GM12878 (cell line): ENCODE results near the gene PVRIG. TPM values are rescaled to one million over a fixed set of nuclear protein-coding genes. Genes with fewer than 3 reads are reported as not detected.

ENCODE experiments used
- ATAC-seq: fragments of 200-7000 bp; cut with Tn5 transposase; 3 replicates; pipeline ENCODE4 v1.9.1; 2020; ENCODE audit warnings: mild to moderate bottlenecking, moderate library complexity
- BruUV-seq: library from RNA; stranded (reverse); fragments of 400-500 nt; replicated peaks from 2 replicates; lab custom pipeline; 2021; lab: Mats Ljungman, UMichigan
- CTCF ChIA-PET: fragments of 300-600 bp; sonication (Branson Sonifier 250); formaldehyde crosslinking; extraction: SDS; loops from one replicate; lab custom pipeline; 2021; ENCODE audit warnings: inconsistent platforms; lab: Yijun Ruan, JAX
- POLR2A ChIA-PET: fragments of 350-600 bp; formaldehyde crosslinking; extraction: SDS; loops from one replicate; lab custom pipeline; 2021; ENCODE audit warnings: inconsistent platforms; lab: Charles Lee
- RAD21 ChIA-PET: fragments of 300-600 bp; sonication (Branson Sonifier 250); formaldehyde crosslinking; loops from one replicate; lab custom pipeline; 2023; ENCODE audit warnings: antibody characterized with exemption; ENCODE audit not compliant: unreplicated experiment; lab: Charles Lee
- SMC1A ChIA-PET: fragments of 300-600 bp; sonication (Branson Sonifier 250); formaldehyde crosslinking; loops from one replicate; lab custom pipeline; 2023; ENCODE audit not compliant: unreplicated experiment, uncharacterized antibody; lab: Charles Lee
- DNase-seq: peaks from one replicate; pipeline ENCODE4 v3.0.0-alpha.2; 2011; ENCODE audit warnings: low read depth, low spot score
- FAIRE-seq: peaks from 3 replicates; lab custom pipeline; 2011; peaks lifted over from hg19 to GRCh38; lab: Jason Lieb, UNC
- H2AFZ ChIP-seq: 2 replicates; pipeline ENCODE4 v1.6.0; 2011; ENCODE audit warnings: low read depth, low read length, control low read depth; ENCODE audit not compliant: control insufficient read depth
- H3K27ac ChIP-seq: 2 replicates; pipeline ENCODE4 v1.5.1; 2011; ENCODE audit warnings: control low read depth; ENCODE audit not compliant: control insufficient read depth, insufficient read depth
- H3K27me3 ChIP-seq, 2 experiments: replicated peaks in 1 of 2; 2 replicates each; pipeline versions ENCODE4 v1.6.0 to v1.6.1; 2011; ENCODE audit warnings: low read length in 1 of 2; ENCODE audit not compliant: control insufficient read depth in 2 of 2, insufficient read depth in 2 of 2
- H3K36me3 ChIP-seq, 2 experiments: 2 replicates each; pipeline ENCODE4 v1.5.1; 2011; ENCODE audit warnings: low read length in 1 of 2; ENCODE audit not compliant: control insufficient read depth in 2 of 2, insufficient read depth in 2 of 2
- H3K4me1 ChIP-seq: 2 replicates; pipeline ENCODE4 v1.6.1; 2011; ENCODE audit warnings: mild to moderate bottlenecking, low read length, moderate library complexity, mixed read lengths; ENCODE audit not compliant: control insufficient read depth, insufficient read depth
- H3K4me2 ChIP-seq: 2 replicates; pipeline ENCODE4 v1.6.0; 2011; ENCODE audit warnings: control low read depth; ENCODE audit not compliant: control insufficient read depth, insufficient read depth
- H3K4me3 ChIP-seq: fragments of 200-600 bp; sonication (generic); 2 replicates; pipeline ENCODE4 v1.5.1; 2016
- H3K79me2 ChIP-seq: 2 replicates; pipeline ENCODE4 v1.6.0; 2011; ENCODE audit warnings: low read length; ENCODE audit not compliant: control insufficient read depth, insufficient read depth
- H3K9ac ChIP-seq: 2 replicates; pipeline ENCODE4 v1.8.0; 2011; ENCODE audit warnings: low read length, control low read depth, mixed read lengths; ENCODE audit not compliant: control insufficient read depth, insufficient read depth
- H3K9me3 ChIP-seq: replicated peaks from 3 replicates; pipeline ENCODE4 v1.5.1; 2011; ENCODE audit warnings: mild to moderate bottlenecking, low read length; ENCODE audit not compliant: control insufficient read depth, insufficient read depth
- H4K20me1 ChIP-seq: 2 replicates; pipeline ENCODE4 v1.6.0; 2011; ENCODE audit not compliant: control insufficient read depth, insufficient read depth
- ASH2L ChIP-seq: fragments of 300-600, 200-600 bp; sonication (generic); IDR thresholded peaks from 2 replicates; pipeline ENCODE4 v1.6.1; 2017; ENCODE audit warnings: low read depth, mild to moderate bottlenecking, borderline replicate concordance
- ATF3 ChIP-seq: IDR thresholded peaks from 2 replicates; pipeline ENCODE4 v1.6.1; 2011; ENCODE audit warnings: low read depth, mild to moderate bottlenecking, low read length, moderate library complexity, borderline replicate concordance; ENCODE audit errors: extremely low read depth
- JUNB ChIP-seq: IDR thresholded peaks from 2 replicates; pipeline ENCODE4 v1.6.1; 2016; ENCODE audit warnings: antibody characterized with exemption, mild to moderate bottlenecking
- MTA2 ChIP-seq: fragments of 450-650 bp; IDR thresholded peaks from 2 replicates; pipeline ENCODE4 v1.6.1; 2016; ENCODE audit warnings: low read depth, mild to moderate bottlenecking, moderate library complexity
- NFIC ChIP-seq: IDR thresholded peaks from 2 replicates; pipeline ENCODE4 v1.6.1; 2012; ENCODE audit warnings: low read depth, mild to moderate bottlenecking, inconsistent platforms, low read length, moderate library complexity
- NR2C1 ChIP-seq: fragments of 450-650 bp; IDR thresholded peaks from 2 replicates; pipeline ENCODE4 v1.6.1; 2017; ENCODE audit warnings: antibody characterized with exemption, mild to moderate bottlenecking, moderate library complexity
- SMAD1 ChIP-seq: fragments of 450-650 bp; IDR thresholded peaks from 2 replicates; pipeline ENCODE4 v1.6.1; 2018; ENCODE audit warnings: mild to moderate bottlenecking, low read depth; ENCODE audit not compliant: partially characterized antibody
- SPI1 ChIP-seq: IDR thresholded peaks from 2 replicates; pipeline ENCODE4 v1.6.1; 2011; ENCODE audit warnings: low read depth, mild to moderate bottlenecking, low read length, moderate library complexity, borderline replicate concordance; ENCODE audit not compliant: insufficient read depth
- SRF ChIP-seq, 2 experiments: IDR thresholded peaks; 2 replicates each; pipeline ENCODE4 v1.6.1; 2011; ENCODE audit warnings: low read depth in 2 of 2, low read length in 2 of 2, mild to moderate bottlenecking in 1 of 2, moderate library complexity in 1 of 2
- STAT1 ChIP-seq: fragments of 450-650 bp; conservative IDR thresholded peaks from 2 replicates; pipeline ENCODE4 v1.6.1; 2014; ENCODE audit warnings: antibody characterized with exemption, mild to moderate bottlenecking
- TCF3 ChIP-seq: IDR thresholded peaks from 2 replicates; pipeline ENCODE4 v1.6.1; 2012; ENCODE audit warnings: low read depth, mild to moderate bottlenecking, low read length, borderline replicate concordance; ENCODE audit not compliant: insufficient read depth
- USF2 ChIP-seq: IDR thresholded peaks from 2 replicates; pipeline ENCODE4 v1.6.1; 2011; ENCODE audit warnings: low read depth, low read length, improper control_type of control experiment, borderline replicate concordance
- ZBTB4 ChIP-seq: fragments of 450-650 bp; formaldehyde crosslinking; IDR thresholded peaks from 2 replicates; pipeline ENCODE4 v1.4.0; 2022; ENCODE audit warnings: mild to moderate bottlenecking, moderate library complexity
- ZNF207 ChIP-seq: fragments of 450-650 bp; IDR thresholded peaks from 2 replicates; pipeline ENCODE4 v1.6.1; 2014; ENCODE audit warnings: antibody characterized with exemption, mild to moderate bottlenecking, borderline replicate concordance
- ZNF24 ChIP-seq: fragments of 450-650 bp; IDR thresholded peaks from 2 replicates; pipeline ENCODE4 v1.6.1; 2017; ENCODE audit warnings: antibody characterized with exemption, mild to moderate bottlenecking
- WGBS: methylation state at CpG from one replicate; pipeline ENCODE4 v1.1.6; 2016; ENCODE audit warnings: low lambda C conversion rate; ENCODE audit not compliant: insufficient replicate concordance, insufficient coverage; ENCODE audit errors: missing lambda C conversion rate; 5-methylcytosine and 5-hydroxymethylcytosine counted together
- in situ Hi-C: fragments of 300-500 bp; cut with MboI; formaldehyde crosslinking; loops from 9 replicates; pipeline ENCODE4 v1.14.3; 2018; ENCODE audit warnings: mixed read lengths
- intact Hi-C: fragments of 100-400 bp; cut with micrococcal nuclease; formaldehyde crosslinking; loops from one replicate; pipeline ENCODE4 v1.14.2; 2022; ENCODE audit not compliant: unreplicated experiment
- polyA plus RNA-seq, 11 experiments: library from polyadenylated mRNA; depleted of rRNA in 4 of 11; unstranded in 6 of 11; stranded (reverse) in 5 of 11; fragments of >200 nt; fragmentation: Nextera tagmentation in 4 of 11; fragmentation: Illumina TruSeq in 1 of 11; extraction: Ambion mirVana in 4 of 11; extraction: Trizol in 1 of 11; gene quantifications; 1 replicate in 1 of 11; 2 replicates in 10 of 11; pipeline versions ENCODE4 v1.2.1 to v1.2.3, GENCODE V29; 2011 to 2016; ENCODE audit warnings: inconsistent platforms in 2 of 11, missing spikeins in 2 of 11, low read depth in 1 of 11
- total RNA-seq, 4 experiments: library from RNA; depleted of rRNA in 3 of 4; stranded (reverse); fragments of >200 nt in 3 of 4; fragmentation: Illumina TruSeq in 1 of 4; extraction: Trizol in 1 of 4; gene quantifications; 2 replicates each; pipeline versions ENCODE4 v1.2.1 to v1.2.3, GENCODE V29; 2013 to 2021
- TF ChIP-seq, protein P1 (sequence below): fragments of 150-350 bp; IDR thresholded peaks from 2 replicates; pipeline ENCODE4 v1.6.1; 2016; ENCODE audit warnings: low read depth, low read length

The PVRIG gene
- total and polyA plus RNA-seq, 10 of the 15 experiments (the other 5 are each of a cell fraction or from before 2014, with no cell fraction given), result 1.3 to 44.0 (median 17.9) TPM

- POLR2A ChIA-PET, result no interaction called here
- no TSS peak for BruUV-seq
- SMC1A ChIA-PET, result no interaction called here
- WGBS, result 85% methylated on average over 9 of the region's 10 CpGs
- FAIRE-seq (no peak), ATAC-seq (no peak), DNase-seq (no peak)
- TF ChIP-seq ASH2L (no peak), ATF3 (no peak), SPI1 (no peak), ZNF207 (no peak), STAT1 (no peak), ZNF24 (no peak), NFIC (no peak), NR2C1 (no peak), MTA2 (no peak), TCF3 (no peak), SMAD1 (no peak), SRF (IDR thresholded peaks at IDR 0.05; ENCODE audit: low read depth in 2 of 2, low read length in 2 of 2) (no peak), USF2 (no peak), JUNB (no peak), ZBTB4 (CRISPR knock-in tag) (no peak)
- TF ChIP-seq, protein P1, sequence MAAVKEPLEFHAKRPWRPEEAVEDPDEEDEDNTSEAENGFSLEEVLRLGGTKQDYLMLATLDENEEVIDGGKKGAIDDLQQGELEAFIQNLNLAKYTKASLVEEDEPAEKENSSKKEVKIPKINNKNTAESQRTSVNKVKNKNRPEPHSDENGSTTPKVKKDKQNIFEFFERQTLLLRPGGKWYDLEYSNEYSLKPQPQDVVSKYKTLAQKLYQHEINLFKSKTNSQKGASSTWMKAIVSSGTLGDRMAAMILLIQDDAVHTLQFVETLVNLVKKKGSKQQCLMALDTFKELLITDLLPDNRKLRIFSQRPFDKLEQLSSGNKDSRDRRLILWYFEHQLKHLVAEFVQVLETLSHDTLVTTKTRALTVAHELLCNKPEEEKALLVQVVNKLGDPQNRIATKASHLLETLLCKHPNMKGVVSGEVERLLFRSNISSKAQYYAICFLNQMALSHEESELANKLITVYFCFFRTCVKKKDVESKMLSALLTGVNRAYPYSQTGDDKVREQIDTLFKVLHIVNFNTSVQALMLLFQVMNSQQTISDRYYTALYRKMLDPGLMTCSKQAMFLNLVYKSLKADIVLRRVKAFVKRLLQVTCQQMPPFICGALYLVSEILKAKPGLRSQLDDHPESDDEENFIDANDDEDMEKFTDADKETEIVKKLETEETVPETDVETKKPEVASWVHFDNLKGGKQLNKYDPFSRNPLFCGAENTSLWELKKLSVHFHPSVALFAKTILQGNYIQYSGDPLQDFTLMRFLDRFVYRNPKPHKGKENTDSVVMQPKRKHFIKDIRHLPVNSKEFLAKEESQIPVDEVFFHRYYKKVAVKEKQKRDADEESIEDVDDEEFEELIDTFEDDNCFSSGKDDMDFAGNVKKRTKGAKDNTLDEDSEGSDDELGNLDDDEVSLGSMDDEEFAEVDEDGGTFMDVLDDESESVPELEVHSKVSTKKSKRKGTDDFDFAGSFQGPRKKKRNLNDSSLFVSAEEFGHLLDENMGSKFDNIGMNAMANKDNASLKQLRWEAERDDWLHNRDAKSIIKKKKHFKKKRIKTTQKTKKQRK, result no peak
- H2AFZ ChIP-seq, result no peak overlapping the region
- RAD21 ChIA-PET, result no interaction called here
- no peaks in the 10 kb centered on the region for H3K9me3 ChIP-seq
- no peak overlapping the region for H3K4me3 ChIP-seq
- no peak overlapping the region for H3K4me2 ChIP-seq
- CTCF ChIA-PET, result no interaction called here
- H4K20me1 ChIP-seq, result no peaks in the 10 kb centered on the region
- no peaks in the 10 kb centered on the region for H3K27me3 ChIP-seq
- no peaks in the 10 kb centered on the region for H3K79me2 ChIP-seq
- H3K36me3 ChIP-seq, result no peaks in the 10 kb centered on the region
- H3K4me1 ChIP-seq, result peaks cover 5% of the 10 kb centered on the region
- H3K9ac ChIP-seq, result no peak overlapping the region
- intact Hi-C loops (no loop called here), in situ Hi-C loops (no loop called here)
- H3K27ac ChIP-seq, result no peak overlapping the region
Measured at GRCh38 chr7:100248483-100248882, 28.7 kb downstream of the PVRIG start.
